ENCODE measurements around the gene PALD1. TPM values are rescaled to one million over a fixed set of nuclear protein-coding genes. Genes with fewer than 3 reads are reported as not detected.

The PALD1 gene
- total RNA-seq, 1 experiment from 2014 or later: 33.1 TPM

GRCh38 chr10:70481105-70481504 lies 2.5 kb downstream of the PALD1 start:
- no TSS peak for BruUV-seq (replicated peaks)
- ATAC-seq (no peak), DNase-seq (ENCODE audit: low read depth, low spot score) (no peak)
- Histone ChIP-seq H3K36me3 (ENCODE audit: control insufficient read depth in 1 of 2, insufficient read depth in 2 of 2, low read length in 2 of 2) (peaks cover 4 to 18% of the 10 kb centered on the region in 2 experiments; a peak in 2 of 4 replicates), H3K4me2 (ENCODE audit: low read length) (peak overlapping the region; percentile 98; the same call in 1 of the 2 replicates), H3K4me1 (ENCODE audit: control insufficient read depth in 1 of 2, insufficient read depth in 2 of 2, low read length in 2 of 2) (peaks cover 21 to 40% of the 10 kb centered on the region in 2 experiments), H3K79me2 (ENCODE audit: insufficient read depth, low read length) (peaks cover 73% of the 10 kb centered on the region), H4K20me1 (ENCODE audit: insufficient read depth) (no peaks in the 10 kb centered on the region), H3K4me3 (replicated peaks in 1 of 2; ENCODE audit: low read depth in 1 of 2, low read length in 2 of 2) (no peak overlapping the region), H2AFZ (ENCODE audit: low read depth, low read length, poor library complexity, severe bottlenecking) (no peak overlapping the region), H3K27ac (ENCODE audit: low read depth, low read length) (no peak overlapping the region), H3K9me3 (ENCODE audit: control insufficient read depth in 1 of 2, insufficient read depth in 1 of 2, low read depth in 1 of 2, low read length in 2 of 2) (no peaks in the 10 kb centered on the region), H3K9ac (ENCODE audit: low read length) (no peak overlapping the region), H3K27me3 (ENCODE audit: insufficient read depth, low read length) (no peaks in the 10 kb centered on the region), H3K9me2 (ENCODE audit: insufficient read depth) (no peaks in the 10 kb centered on the region)
- CTCF ChIA-PET: no interaction called here
- no peak for TF ChIP-seq ZNF274 (IDR thresholded peaks at IDR 0.05; ENCODE audit: low read depth, low read length)
- no peak for TF ChIP-seq RAD21 (IDR thresholded peaks at IDR 0.05; ENCODE audit: low read depth)
- no peak for TF ChIP-seq EZH2 (IDR thresholded peaks at IDR 0.05)
- TF ChIP-seq, protein P1, sequence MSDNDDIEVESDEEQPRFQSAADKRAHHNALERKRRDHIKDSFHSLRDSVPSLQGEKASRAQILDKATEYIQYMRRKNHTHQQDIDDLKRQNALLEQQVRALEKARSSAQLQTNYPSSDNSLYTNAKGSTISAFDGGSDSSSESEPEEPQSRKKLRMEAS (IDR thresholded peaks at IDR 0.05): no peak
- no peak for TF ChIP-seq YY1 (IDR thresholded peaks at IDR 0.05; ENCODE audit: extremely low read depth, insufficient replicate concordance, low read depth, low read length)
- no peak for TF ChIP-seq EZH2phosphoT487 (IDR thresholded peaks at IDR 0.05; ENCODE audit: borderline replicate concordance)
- TF ChIP-seq TCF7L2 (IDR thresholded peaks at IDR 0.05; ENCODE audit: borderline replicate concordance, extremely low read depth, insufficient read depth, insufficient read length): no peak
- TF ChIP-seq ZFX (IDR thresholded peaks at IDR 0.05): no peak
- RAD21 ChIA-PET (ENCODE audit: low non-redundant PET in 1 of 2, low total read pairs in 2 of 2, uncharacterized antibody in 2 of 2, unreplicated experiment in 2 of 2): no interaction called here
- POLR2A ChIA-PET: no interaction called here
- intact Hi-C loops (cut with micrococcal nuclease): no loop called here

DNA sequence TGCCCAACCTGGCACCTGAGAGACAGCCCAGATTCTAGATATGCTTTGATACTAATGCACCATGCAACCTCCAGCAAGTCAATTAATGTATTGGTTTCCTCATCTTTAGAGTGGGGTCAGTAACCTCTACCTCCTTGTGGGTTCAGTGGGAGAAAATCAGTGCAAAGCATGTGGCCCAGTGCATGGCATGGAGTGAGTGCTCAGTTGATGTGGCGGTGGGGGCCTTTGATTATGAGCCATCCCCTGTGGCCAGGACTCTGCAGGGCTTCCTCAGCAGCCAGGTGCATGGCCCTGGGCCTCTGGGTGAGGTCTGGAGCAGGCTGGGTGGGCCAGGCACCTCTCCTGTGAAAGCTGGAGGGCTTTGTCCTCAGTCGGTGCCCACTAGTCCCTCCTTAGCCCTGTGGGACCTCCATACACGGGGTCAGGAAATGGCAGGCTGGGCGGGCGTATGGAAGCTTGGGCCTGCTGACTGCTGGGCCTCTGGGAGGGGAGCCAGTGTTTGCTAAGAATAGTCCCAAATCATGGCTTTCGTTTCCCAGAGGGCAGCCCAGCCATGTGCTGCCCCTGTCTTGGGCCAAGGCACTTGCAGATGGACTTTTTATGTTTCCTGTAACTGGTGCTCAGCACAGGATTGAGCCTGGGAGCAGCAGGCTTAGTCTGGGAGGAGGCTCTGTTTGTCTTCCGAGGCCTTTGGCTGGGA lies 3.4 kb downstream of the PALD1 start:
- peaks cover 80% of the 10 kb centered on the region for H3K79me2 ChIP-seq (ENCODE audit: insufficient read depth, low read length)
- H4K20me1 ChIP-seq (ENCODE audit: insufficient read depth): no peaks in the 10 kb centered on the region
- intact Hi-C loops (cut with micrococcal nuclease): no loop called here
- POLR2A ChIA-PET: no interaction called here
- CTCF ChIA-PET: no interaction called here
- no peak overlapping the region for H2AFZ ChIP-seq (ENCODE audit: low read depth, low read length, poor library complexity, severe bottlenecking)
- peaks cover 4 to 23% of the 10 kb centered on the region in 2 experiments; a peak in 3 of 4 replicates for H3K36me3 ChIP-seq (ENCODE audit: control insufficient read depth in 1 of 2, insufficient read depth in 2 of 2, low read length in 2 of 2)
- BruUV-seq (replicated peaks): no TSS peak
- DNase-seq (ENCODE audit: low read depth, low spot score): no peak
- TF ChIP-seq FOSL1 (IDR thresholded peaks at IDR 0.05; ENCODE audit: low read depth) (no peak), SRF (IDR thresholded peaks at IDR 0.05; ENCODE audit: low read depth) (no peak), CTCF (IDR thresholded peaks at IDR 0.05 in 2 of 3, conservative IDR thresholded peaks at IDR 0.05 in 1 of 3; ENCODE audit: borderline replicate concordance in 1 of 3, insufficient read depth in 1 of 3, low read depth in 2 of 3, low read length in 2 of 3) (no peak), POLR2AphosphoS5 (IDR thresholded peaks at IDR 0.05; ENCODE audit: low read depth, low read length) (no peak), SP1 (IDR thresholded peaks at IDR 0.05; ENCODE audit: low read depth) (no peak), CBX3 (IDR thresholded peaks at IDR 0.05; ENCODE audit: low read depth) (no peak), SIN3A (IDR thresholded peaks at IDR 0.05; ENCODE audit: low read depth) (no peak), EZH2 (IDR thresholded peaks at IDR 0.05) (no peak), CEBPB (IDR thresholded peaks at IDR 0.05; ENCODE audit: low read depth) (no peak)
- H3K27me3 ChIP-seq (ENCODE audit: insufficient read depth, low read length): no peaks in the 10 kb centered on the region
- no peaks in the 10 kb centered on the region for H3K9me3 ChIP-seq (ENCODE audit: control insufficient read depth in 1 of 2, insufficient read depth in 1 of 2, low read depth in 1 of 2, low read length in 2 of 2)
- H3K4me3 ChIP-seq (replicated peaks in 1 of 2; ENCODE audit: low read depth in 1 of 2, low read length in 2 of 2): no peak overlapping the region
- RAD21 ChIA-PET (ENCODE audit: low non-redundant PET in 1 of 2, low total read pairs in 2 of 2, uncharacterized antibody in 2 of 2, unreplicated experiment in 2 of 2): no interaction called here
- H3K9ac ChIP-seq (ENCODE audit: low read length): no peak overlapping the region
- no peaks in the 10 kb centered on the region for H3K9me2 ChIP-seq (ENCODE audit: insufficient read depth)
- ATAC-seq: no peak
- no peak overlapping the region; the same call in 1 of the 2 replicates for H3K27ac ChIP-seq (ENCODE audit: low read depth, low read length)
- H3K4me1 ChIP-seq (ENCODE audit: control insufficient read depth in 1 of 2, insufficient read depth in 2 of 2, low read length in 2 of 2): peaks cover 13 to 32% of the 10 kb centered on the region in 2 experiments
- H3K4me2 ChIP-seq (ENCODE audit: low read length): no peak overlapping the region

Data from HCT116 (cell line).